Measurements from ENCODE around the gene GNAS.

GNAS gene

GRCh38 chr20:58888521-58889333 lies 36.2 kb downstream of the GNAS start:
- peak; percentile 90 to 93 for DNase-seq
- TF ChIP-seq POLR2A (IDR thresholded peaks at IDR 0.05; ENCODE audit: low read length) = peak; percentile 96
- TF ChIP-seq GATA1 (IDR thresholded peaks at IDR 0.05; ENCODE audit: low read depth, low read length) = no peak

GRCh38 chr20:58889334-58889760 lies 36.8 kb downstream of the GNAS start:
- peak in 1 of 2 experiments; percentile 60 for DNase-seq
- TF ChIP-seq POLR2A (IDR thresholded peaks at IDR 0.05; ENCODE audit: low read length) (peak; percentile 66), GATA1 (IDR thresholded peaks at IDR 0.05; ENCODE audit: low read depth, low read length) (no peak)

GRCh38 chr20:58889798-58890517 lies 37.4 kb downstream of the GNAS start:
- TF ChIP-seq POLR2A (IDR thresholded peaks at IDR 0.05; ENCODE audit: low read length) = no peak
- peak in 1 of 2 experiments; percentile 80 for DNase-seq

GRCh38 chr20:58890518-58891085 lies 38.1 kb downstream of the GNAS start:
- peak; percentile 64 for TF ChIP-seq POLR2A (IDR thresholded peaks at IDR 0.05; ENCODE audit: low read length)
- TF ChIP-seq GATA1 (IDR thresholded peaks at IDR 0.05; ENCODE audit: low read depth, low read length) = no peak
- DNase-seq = peak; percentile 84 to 87

- TF ChIP-seq POLR2A (IDR thresholded peaks at IDR 0.05; ENCODE audit: low read length) (no peak), GATA1 (IDR thresholded peaks at IDR 0.05; ENCODE audit: low read depth, low read length) (no peak)
- peak; percentile 84 to 91 for DNase-seq
These were observed 38.7 kb downstream of the GNAS start for GRCh38 chr20:58891086-58891717.

- no peak for TF ChIP-seq GATA1 (IDR thresholded peaks at IDR 0.05; ENCODE audit: low read depth, low read length)
- no peak for TF ChIP-seq POLR2A (IDR thresholded peaks at IDR 0.05; ENCODE audit: low read length)
- peak in 1 of 2 experiments; percentile 75 for DNase-seq
These were observed 39.2 kb downstream of the GNAS start for GRCh38 chr20:58891718-58892140.

GRCh38 chr20:58892141-58892931 lies 39.8 kb downstream of the GNAS start:
- no peak for TF ChIP-seq GATA1 (IDR thresholded peaks at IDR 0.05; ENCODE audit: low read depth, low read length)
- TF ChIP-seq POLR2A (IDR thresholded peaks at IDR 0.05; ENCODE audit: low read length) = peak; percentile 24
- peak; percentile 80 to 83 for DNase-seq

- DNase-seq = peak; percentile 62 to 63
- TF ChIP-seq POLR2A (IDR thresholded peaks at IDR 0.05; ENCODE audit: low read length) = no peak
- no peak for TF ChIP-seq GATA1 (IDR thresholded peaks at IDR 0.05; ENCODE audit: low read depth, low read length)
These were observed 40.4 kb downstream of the GNAS start for GRCh38 chr20:58892932-58893224.

- no peak for TF ChIP-seq POLR2A (IDR thresholded peaks at IDR 0.05; ENCODE audit: low read length)
- TF ChIP-seq GATA1 (IDR thresholded peaks at IDR 0.05; ENCODE audit: low read depth, low read length) = no peak
- DNase-seq = peak; percentile 16 to 30
These were observed 41.0 kb downstream of the GNAS start for GRCh38 chr20:58893355-58894120.

- DNase-seq = no peak
- TF ChIP-seq POLR2A (IDR thresholded peaks at IDR 0.05; ENCODE audit: low read length) (no peak), GATA1 (IDR thresholded peaks at IDR 0.05; ENCODE audit: low read depth, low read length) (no peak)
These were observed 42.3 kb downstream of the GNAS start for GRCh38 chr20:58894652-58895447.

GRCh38 chr20:58895448-58896180 lies 43.1 kb downstream of the GNAS start:
- TF ChIP-seq GATA1 (IDR thresholded peaks at IDR 0.05; ENCODE audit: low read depth, low read length) = no peak
- no peak for TF ChIP-seq POLR2A (IDR thresholded peaks at IDR 0.05; ENCODE audit: low read length)
- DNase-seq = no peak
